ENCODE measurements around the gene CDCP2. TPM values are rescaled to one million over a fixed set of nuclear protein-coding genes. Genes with fewer than 3 reads are reported as not detected.
A peak's percentile ranks its signal among the peaks of the same experiment; 100 is the strongest.

CDCP2 gene
- polyA plus RNA-seq, 2 of the 4 experiments (the other 2 are of a cell fraction), result not detected

DNA sequence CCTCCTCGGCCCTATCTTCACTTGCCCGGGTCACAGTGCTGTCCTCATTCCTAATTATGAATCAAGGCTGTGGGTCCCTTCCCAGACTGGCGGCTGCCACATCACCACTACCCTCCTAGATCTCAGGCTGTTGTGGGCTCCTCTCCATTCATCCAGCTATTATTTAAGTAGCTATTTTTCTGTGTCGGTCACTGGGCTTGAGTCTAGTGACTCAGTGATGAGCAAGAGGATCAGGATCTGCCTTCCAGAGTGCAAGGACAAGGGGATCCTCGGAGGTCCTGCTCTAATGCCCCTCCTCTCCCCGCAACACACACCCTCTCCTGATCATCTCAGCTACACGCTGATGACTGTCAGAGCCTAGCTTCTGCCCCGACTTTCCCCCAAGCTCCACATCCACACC is 34.1 kb downstream of the CDCP2 start:
- FAIRE-seq, result no peak
- Histone ChIP-seq H3K4me2 (peak overlapping the region; percentile 39; the same call in 2 of the 3 replicates), H3K4me1 (peaks cover 26% of the 10 kb centered on the region), H3K4me3 (no peak overlapping the region), H3K27ac (peak overlapping the region; percentile 32 to 67; a peak in 2 of 6 replicates), H3K9me3 (no peaks in the 10 kb centered on the region)
- CTCF ChIA-PET, result interaction anchor here (0.5 to 2.1 kb wide), 4 partner anchors 9 to 372 kb away, joined by 3 to 10 read pairs (median 4); no protein-coding TSS in a partner anchor
- DNase-seq (ENCODE audit: low read depth in 1 of 2, low spot score in 1 of 2), result peak; percentile 48 to 53
- POLR2A ChIA-PET, result no interaction called here
- peak; percentile 26 to 30; a peak in 4 of 6 replicates for ATAC-seq
- 21% methylated on average over 8 of the region's 8 CpGs for WGBS (ENCODE audit: missing lambda C conversion rate)
- TF ChIP-seq, protein P1, sequence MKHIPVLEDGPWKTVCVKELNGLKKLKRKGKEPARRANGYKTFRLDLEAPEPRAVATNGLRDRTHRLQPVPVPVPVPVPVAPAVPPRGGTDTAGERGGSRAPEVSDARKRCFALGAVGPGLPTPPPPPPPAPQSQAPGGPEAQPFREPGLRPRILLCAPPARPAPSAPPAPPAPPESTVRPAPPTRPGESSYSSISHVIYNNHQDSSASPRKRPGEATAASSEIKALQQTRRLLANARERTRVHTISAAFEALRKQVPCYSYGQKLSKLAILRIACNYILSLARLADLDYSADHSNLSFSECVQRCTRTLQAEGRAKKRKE (CRISPR knock-in tag; IDR thresholded peaks at IDR 0.05; ENCODE audit: low read depth), result no peak
- TF ChIP-seq ZSCAN20 (CRISPR knock-in tag; IDR thresholded peaks at IDR 0.05) (no peak), RAD21 (conservative IDR thresholded peaks at IDR 0.05 in 1 of 2, IDR thresholded peaks at IDR 0.05 in 1 of 2) (no peak), RCOR1 (IDR thresholded peaks at IDR 0.05; ENCODE audit: low read depth, low read length) (no peak), FOSL2 (IDR thresholded peaks at IDR 0.05) (no peak), FOSL2 (CRISPR knock-in tag; IDR thresholded peaks at IDR 0.05) (no peak)

DNA sequence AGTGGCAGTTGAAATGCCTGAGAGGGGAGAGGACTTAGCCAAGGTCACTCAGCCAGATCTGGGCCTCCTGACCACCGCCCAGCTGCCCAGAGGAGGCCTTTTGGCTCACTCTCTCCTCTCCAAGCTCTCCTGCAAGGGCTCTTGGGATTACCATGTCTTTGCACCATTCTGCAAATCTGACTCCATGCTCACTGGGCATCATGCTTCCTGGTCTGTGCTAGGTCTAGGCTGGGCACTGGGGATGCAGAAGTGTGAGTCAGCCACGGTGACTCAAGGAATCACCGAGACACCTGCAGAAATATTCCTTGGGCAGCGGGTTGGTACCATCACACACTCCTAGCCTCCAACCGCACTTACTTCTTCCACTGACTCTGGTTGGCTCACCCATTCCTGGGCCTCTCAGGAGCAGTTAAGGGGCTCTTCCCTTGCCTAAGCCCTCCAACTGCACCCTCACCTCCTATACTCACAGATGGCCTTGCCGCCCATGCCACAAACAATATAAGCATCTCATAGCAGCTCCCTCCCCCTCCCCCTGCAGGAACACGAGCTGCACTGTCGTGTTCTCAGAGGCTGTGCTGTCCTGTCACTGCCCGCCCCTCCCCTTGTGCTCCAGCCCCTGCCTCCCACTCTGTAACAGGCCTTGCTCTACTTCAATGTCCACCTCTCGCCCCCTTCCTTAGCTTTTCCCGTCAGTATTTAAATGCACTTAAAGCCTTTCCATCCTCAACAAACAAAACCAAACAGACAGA is 34.8 kb downstream of the CDCP2 start:
- Histone ChIP-seq H3K27ac (peak overlapping the region; percentile 32 to 67; a peak in 2 of 6 replicates), H3K4me2 (peak overlapping the region; percentile 39; the same call in 2 of the 3 replicates), H3K4me3 (no peak overlapping the region), H3K9me3 (no peaks in the 10 kb centered on the region), H3K4me1 (peaks cover 26% of the 10 kb centered on the region)
- POLR2A ChIA-PET, result no interaction called here
- ATAC-seq, result peak; percentile 17 to 33; a peak in 2 of 6 replicates
- CTCF ChIA-PET, result interaction anchor here (0.8 to 2.1 kb wide), 5 partner anchors 10 to 372 kb away, joined by 3 to 10 read pairs (median 3); no protein-coding TSS in a partner anchor
- no peak for TF ChIP-seq EP300 (IDR thresholded peaks at IDR 0.05)
- TF ChIP-seq, protein P2, sequence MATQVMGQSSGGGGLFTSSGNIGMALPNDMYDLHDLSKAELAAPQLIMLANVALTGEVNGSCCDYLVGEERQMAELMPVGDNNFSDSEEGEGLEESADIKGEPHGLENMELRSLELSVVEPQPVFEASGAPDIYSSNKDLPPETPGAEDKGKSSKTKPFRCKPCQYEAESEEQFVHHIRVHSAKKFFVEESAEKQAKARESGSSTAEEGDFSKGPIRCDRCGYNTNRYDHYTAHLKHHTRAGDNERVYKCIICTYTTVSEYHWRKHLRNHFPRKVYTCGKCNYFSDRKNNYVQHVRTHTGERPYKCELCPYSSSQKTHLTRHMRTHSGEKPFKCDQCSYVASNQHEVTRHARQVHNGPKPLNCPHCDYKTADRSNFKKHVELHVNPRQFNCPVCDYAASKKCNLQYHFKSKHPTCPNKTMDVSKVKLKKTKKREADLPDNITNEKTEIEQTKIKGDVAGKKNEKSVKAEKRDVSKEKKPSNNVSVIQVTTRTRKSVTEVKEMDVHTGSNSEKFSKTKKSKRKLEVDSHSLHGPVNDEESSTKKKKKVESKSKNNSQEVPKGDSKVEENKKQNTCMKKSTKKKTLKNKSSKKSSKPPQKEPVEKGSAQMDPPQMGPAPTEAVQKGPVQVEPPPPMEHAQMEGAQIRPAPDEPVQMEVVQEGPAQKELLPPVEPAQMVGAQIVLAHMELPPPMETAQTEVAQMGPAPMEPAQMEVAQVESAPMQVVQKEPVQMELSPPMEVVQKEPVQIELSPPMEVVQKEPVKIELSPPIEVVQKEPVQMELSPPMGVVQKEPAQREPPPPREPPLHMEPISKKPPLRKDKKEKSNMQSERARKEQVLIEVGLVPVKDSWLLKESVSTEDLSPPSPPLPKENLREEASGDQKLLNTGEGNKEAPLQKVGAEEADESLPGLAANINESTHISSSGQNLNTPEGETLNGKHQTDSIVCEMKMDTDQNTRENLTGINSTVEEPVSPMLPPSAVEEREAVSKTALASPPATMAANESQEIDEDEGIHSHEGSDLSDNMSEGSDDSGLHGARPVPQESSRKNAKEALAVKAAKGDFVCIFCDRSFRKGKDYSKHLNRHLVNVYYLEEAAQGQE (IDR thresholded peaks at IDR 0.05), result no peak
- TF ChIP-seq SREBF2 (IDR thresholded peaks at IDR 0.05), result no peak
- TF ChIP-seq KDM5A (IDR thresholded peaks at IDR 0.05), result no peak
- no peak for TF ChIP-seq FOSB (CRISPR knock-in tag; IDR thresholded peaks at IDR 0.05)
- TF ChIP-seq, protein P1 (CRISPR knock-in tag; IDR thresholded peaks at IDR 0.05; ENCODE audit: low read depth), result no peak
- no peak for TF ChIP-seq MAFK (IDR thresholded peaks at IDR 0.05; ENCODE audit: partially characterized antibody)
- no peak for TF ChIP-seq RCOR1 (IDR thresholded peaks at IDR 0.05; ENCODE audit: low read depth, low read length)
- TF ChIP-seq HOXA7 (CRISPR knock-in tag; IDR thresholded peaks at IDR 0.05), result no peak
- TF ChIP-seq, protein P3, sequence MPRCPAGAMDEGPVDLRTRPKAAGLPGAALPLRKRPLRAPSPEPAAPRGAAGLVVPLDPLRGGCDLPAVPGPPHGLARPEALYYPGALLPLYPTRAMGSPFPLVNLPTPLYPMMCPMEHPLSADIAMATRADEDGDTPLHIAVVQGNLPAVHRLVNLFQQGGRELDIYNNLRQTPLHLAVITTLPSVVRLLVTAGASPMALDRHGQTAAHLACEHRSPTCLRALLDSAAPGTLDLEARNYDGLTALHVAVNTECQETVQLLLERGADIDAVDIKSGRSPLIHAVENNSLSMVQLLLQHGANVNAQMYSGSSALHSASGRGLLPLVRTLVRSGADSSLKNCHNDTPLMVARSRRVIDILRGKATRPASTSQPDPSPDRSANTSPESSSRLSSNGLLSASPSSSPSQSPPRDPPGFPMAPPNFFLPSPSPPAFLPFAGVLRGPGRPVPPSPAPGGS (IDR thresholded peaks at IDR 0.05), result no peak
- no peak for TF ChIP-seq RFX5 (IDR thresholded peaks at IDR 0.05)
- TF ChIP-seq, protein P4, sequence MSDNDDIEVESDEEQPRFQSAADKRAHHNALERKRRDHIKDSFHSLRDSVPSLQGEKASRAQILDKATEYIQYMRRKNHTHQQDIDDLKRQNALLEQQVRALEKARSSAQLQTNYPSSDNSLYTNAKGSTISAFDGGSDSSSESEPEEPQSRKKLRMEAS (IDR thresholded peaks at IDR 0.05), result no peak
- TF ChIP-seq NR3C1 (IDR thresholded peaks at IDR 0.05), result no peak
- TF ChIP-seq BHLHE40 (IDR thresholded peaks at IDR 0.05; ENCODE audit: low read depth, low read length), result no peak
- no peak for TF ChIP-seq HEYL (CRISPR knock-in tag; IDR thresholded peaks at IDR 0.05)
- no peak for TF ChIP-seq RAD21 (conservative IDR thresholded peaks at IDR 0.05 in 1 of 2, IDR thresholded peaks at IDR 0.05 in 1 of 2)
- DNase-seq (ENCODE audit: low read depth in 1 of 2, low spot score in 1 of 2), result peak in 1 of 2 experiments; percentile 43
- no peak for FAIRE-seq
- 58% methylated on average over 10 of the region's 11 CpGs for WGBS (ENCODE audit: missing lambda C conversion rate)

Measured in A549 (cell line).